WTC11 (cell line): Measurements from ENCODE around the gene SPATA13. TPM values are rescaled to one million over a fixed set of nuclear protein-coding genes. Genes with fewer than 3 reads are reported as not detected.

Experiments used
- ATAC-seq: fragments of 200-7000 bp; cut with Tn5 transposase; 2 replicates; pipeline ENCODE4 v1.10.0; 2021; ENCODE audit warnings: mild to moderate bottlenecking, moderate library complexity
- CTCF ChIA-PET: fragments of 300-600 bp; sonication (Branson Sonifier 250); formaldehyde crosslinking; loops from one replicate; lab custom pipeline; 2021; ENCODE audit warnings: antibody characterized with exemption; lab: Charles Lee
- POLR2A ChIA-PET: fragments of 350-600 bp; sonication (Branson Sonifier 250); formaldehyde crosslinking; loops from one replicate; lab custom pipeline; 2021; ENCODE audit warnings: antibody characterized with exemption; lab: Charles Lee
- DNase-seq: peaks from one replicate; pipeline ENCODE4 v3.0.0; 2021; ENCODE audit warnings: low spot score
- H3K27ac Mint-ChIP-seq: 2 replicates; pipeline ENCODE4 v1.8.0; 2021; ENCODE audit warnings: mixed read lengths
- H3K27me3 Mint-ChIP-seq: 2 replicates; pipeline ENCODE4 v1.8.0; 2021; ENCODE audit warnings: low read depth, mild to moderate bottlenecking, moderate library complexity, mixed read lengths
- H3K36me3 Mint-ChIP-seq: 2 replicates; pipeline ENCODE4 v1.8.0; 2021; ENCODE audit warnings: mixed read lengths
- H3K4me1 Mint-ChIP-seq: 2 replicates; pipeline ENCODE4 v1.8.0; 2022; ENCODE audit warnings: mixed read lengths
- H3K4me3 Mint-ChIP-seq: 2 replicates; pipeline ENCODE4 v1.8.0; 2021; ENCODE audit warnings: mild to moderate bottlenecking, moderate library complexity, mixed read lengths
- H3K9me3 Mint-ChIP-seq: 2 replicates; pipeline ENCODE4 v1.8.0; 2021; ENCODE audit warnings: mixed read lengths
- ATF1 ChIP-seq: sonication (generic); formaldehyde crosslinking; IDR thresholded peaks from 2 replicates; pipeline ENCODE4 v1.8.1; 2023; ENCODE audit warnings: mild to moderate bottlenecking, moderate library complexity, missing genetic modification reagents
- ATF6 ChIP-seq: sonication (generic); formaldehyde crosslinking; IDR thresholded peaks from 2 replicates; pipeline ENCODE4 v1.8.1; 2023; ENCODE audit warnings: mild to moderate bottlenecking, missing genetic modification reagents
- ELF4 ChIP-seq: sonication (generic); formaldehyde crosslinking; IDR thresholded peaks from 2 replicates; pipeline ENCODE4 v1.8.1; 2022; ENCODE audit warnings: low read depth, mild to moderate bottlenecking, moderate library complexity, missing genetic modification reagents
- ERG ChIP-seq: fragments of 250-450 bp; sonication (Bioruptor Pico); IDR thresholded peaks from 2 replicates; pipeline ENCODE4 v1.8.0; 2021; ENCODE audit warnings: mild to moderate bottlenecking
- FOXP1 ChIP-seq: sonication (generic); formaldehyde crosslinking; IDR thresholded peaks from 2 replicates; pipeline ENCODE4 v1.8.0; 2022; ENCODE audit warnings: missing genetic modification reagents, mild to moderate bottlenecking, moderate library complexity, borderline replicate concordance
- FOXP4 ChIP-seq: sonication (generic); formaldehyde crosslinking; IDR thresholded peaks from 2 replicates; pipeline ENCODE4 v1.8.0; 2022; ENCODE audit warnings: mild to moderate bottlenecking, missing genetic modification reagents
- JUN ChIP-seq: sonication (generic); formaldehyde crosslinking; IDR thresholded peaks from 2 replicates; pipeline ENCODE4 v1.8.0; 2023; ENCODE audit warnings: mild to moderate bottlenecking, missing genetic modification reagents
- MLX ChIP-seq: sonication (generic); formaldehyde crosslinking; IDR thresholded peaks from 2 replicates; pipeline ENCODE4 v1.8.1; 2023; ENCODE audit warnings: mild to moderate bottlenecking, missing genetic modification reagents, moderate library complexity
- MXD4 ChIP-seq: fragments of 250-450 bp; sonication (Bioruptor Pico); IDR thresholded peaks from 2 replicates; pipeline ENCODE4 v1.8.0; 2021; ENCODE audit warnings: mild to moderate bottlenecking, moderate library complexity, borderline replicate concordance
- RELA ChIP-seq: sonication (generic); formaldehyde crosslinking; IDR thresholded peaks from 2 replicates; pipeline ENCODE4 v1.8.1; 2022; ENCODE audit warnings: missing genetic modification reagents, mild to moderate bottlenecking, borderline replicate concordance
- ZNF396 ChIP-seq: fragments of 250-450 bp; sonication (Bioruptor Pico); IDR thresholded peaks from 2 replicates; pipeline ENCODE4 v1.8.0; 2021; ENCODE audit warnings: mild to moderate bottlenecking, moderate library complexity, borderline replicate concordance
- total RNA-seq: library from RNA; stranded (reverse); gene quantifications from 3 replicates; pipeline ENCODE4 v1.2.3, GENCODE V29; 2021
- TF ChIP-seq, protein P1 (sequence below): sonication (generic); formaldehyde crosslinking; IDR thresholded peaks from 2 replicates; pipeline ENCODE4 v1.8.1; 2022; ENCODE audit warnings: low read depth, missing genetic modification reagents, borderline replicate concordance
- TF ChIP-seq, protein P2 (sequence below): sonication (generic); formaldehyde crosslinking; conservative IDR thresholded peaks from 2 replicates; pipeline ENCODE4 v1.8.1; 2023; ENCODE audit warnings: mild to moderate bottlenecking, low read depth, missing genetic modification reagents, moderate library complexity

Gene SPATA13
- total RNA-seq, 1 experiment from 2014 or later: 29.0 TPM

GRCh38 chr13:24338721-24339120 is 178.2 kb downstream of the SPATA13 start:
- POLR2A ChIA-PET: no interaction called here
- no peak for ATAC-seq
- TF ChIP-seq MXD4 (CRISPR knock-in tag) (no peak), FOXP4 (no peak), ATF6 (CRISPR knock-in tag) (no peak), MLX (CRISPR knock-in tag) (no peak), FOXP1 (CRISPR knock-in tag) (no peak), JUN (CRISPR knock-in tag) (no peak), RELA (CRISPR knock-in tag) (no peak), ATF1 (no peak), ELF4 (CRISPR knock-in tag) (no peak), ZNF396 (no peak)
- TF ChIP-seq, protein P1, sequence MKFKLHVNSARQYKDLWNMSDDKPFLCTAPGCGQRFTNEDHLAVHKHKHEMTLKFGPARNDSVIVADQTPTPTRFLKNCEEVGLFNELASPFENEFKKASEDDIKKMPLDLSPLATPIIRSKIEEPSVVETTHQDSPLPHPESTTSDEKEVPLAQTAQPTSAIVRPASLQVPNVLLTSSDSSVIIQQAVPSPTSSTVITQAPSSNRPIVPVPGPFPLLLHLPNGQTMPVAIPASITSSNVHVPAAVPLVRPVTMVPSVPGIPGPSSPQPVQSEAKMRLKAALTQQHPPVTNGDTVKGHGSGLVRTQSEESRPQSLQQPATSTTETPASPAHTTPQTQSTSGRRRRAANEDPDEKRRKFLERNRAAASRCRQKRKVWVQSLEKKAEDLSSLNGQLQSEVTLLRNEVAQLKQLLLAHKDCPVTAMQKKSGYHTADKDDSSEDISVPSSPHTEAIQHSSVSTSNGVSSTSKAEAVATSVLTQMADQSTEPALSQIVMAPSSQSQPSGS (CRISPR knock-in tag): no peak
- TF ChIP-seq, protein P2, sequence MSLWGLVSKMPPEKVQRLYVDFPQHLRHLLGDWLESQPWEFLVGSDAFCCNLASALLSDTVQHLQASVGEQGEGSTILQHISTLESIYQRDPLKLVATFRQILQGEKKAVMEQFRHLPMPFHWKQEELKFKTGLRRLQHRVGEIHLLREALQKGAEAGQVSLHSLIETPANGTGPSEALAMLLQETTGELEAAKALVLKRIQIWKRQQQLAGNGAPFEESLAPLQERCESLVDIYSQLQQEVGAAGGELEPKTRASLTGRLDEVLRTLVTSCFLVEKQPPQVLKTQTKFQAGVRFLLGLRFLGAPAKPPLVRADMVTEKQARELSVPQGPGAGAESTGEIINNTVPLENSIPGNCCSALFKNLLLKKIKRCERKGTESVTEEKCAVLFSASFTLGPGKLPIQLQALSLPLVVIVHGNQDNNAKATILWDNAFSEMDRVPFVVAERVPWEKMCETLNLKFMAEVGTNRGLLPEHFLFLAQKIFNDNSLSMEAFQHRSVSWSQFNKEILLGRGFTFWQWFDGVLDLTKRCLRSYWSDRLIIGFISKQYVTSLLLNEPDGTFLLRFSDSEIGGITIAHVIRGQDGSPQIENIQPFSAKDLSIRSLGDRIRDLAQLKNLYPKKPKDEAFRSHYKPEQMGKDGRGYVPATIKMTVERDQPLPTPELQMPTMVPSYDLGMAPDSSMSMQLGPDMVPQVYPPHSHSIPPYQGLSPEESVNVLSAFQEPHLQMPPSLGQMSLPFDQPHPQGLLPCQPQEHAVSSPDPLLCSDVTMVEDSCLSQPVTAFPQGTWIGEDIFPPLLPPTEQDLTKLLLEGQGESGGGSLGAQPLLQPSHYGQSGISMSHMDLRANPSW (CRISPR knock-in tag): no peak
- TF ChIP-seq, all 79 proteins: peak for 0

DNA sequence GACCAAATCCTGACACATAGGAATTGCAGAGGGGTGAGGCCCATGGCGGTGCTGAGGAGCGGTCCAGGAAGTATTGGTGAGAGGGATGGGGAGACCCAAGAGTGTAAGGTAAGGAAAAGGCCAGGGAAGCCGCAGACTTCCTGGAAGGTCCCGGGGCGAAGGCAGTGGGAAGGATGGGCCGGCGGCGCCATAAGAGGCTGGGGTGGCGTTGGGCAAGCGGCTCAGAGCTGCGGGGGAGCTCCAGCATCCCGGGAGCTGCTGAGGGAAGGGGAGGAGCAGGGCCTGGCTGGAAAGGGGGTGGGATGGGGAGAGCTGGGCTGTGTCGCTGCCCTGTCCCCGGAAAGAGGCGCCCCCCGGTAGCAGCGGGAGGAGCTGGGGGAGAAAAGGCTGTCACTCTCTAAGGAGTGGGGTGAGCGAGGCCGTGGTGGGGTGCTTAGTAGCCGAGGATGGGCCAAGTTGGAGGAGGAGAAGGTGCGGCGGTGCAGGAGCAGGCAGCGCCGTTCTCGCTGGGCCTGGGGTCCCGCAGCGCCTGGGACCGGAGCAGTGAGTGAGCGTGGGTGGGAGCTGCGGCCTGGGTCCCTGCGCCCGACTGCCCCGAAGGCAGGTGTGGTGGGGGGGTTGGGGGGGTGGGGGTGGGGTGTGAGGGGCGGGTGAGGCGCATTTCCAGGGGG is 179.6 kb downstream of the SPATA13 start:
- POLR2A ChIA-PET: no interaction called here
- peaks cover 21% of the 10 kb centered on the region for H3K9me3 Mint-ChIP-seq
- H3K36me3 Mint-ChIP-seq: no peaks in the 10 kb centered on the region
- no peak for DNase-seq
- no peak for TF ChIP-seq ERG
- TF ChIP-seq MXD4 (CRISPR knock-in tag): no peak
- no peak for ATAC-seq
- H3K27me3 Mint-ChIP-seq: no peaks in the 10 kb centered on the region; the same call in 1 of the 2 replicates
- no peak overlapping the region for H3K4me3 Mint-ChIP-seq
- H3K27ac Mint-ChIP-seq: no peak overlapping the region
- H3K4me1 Mint-ChIP-seq: no peaks in the 10 kb centered on the region
- CTCF ChIA-PET: no interaction called here

More at GRCh38 chr13:24338721-24339120, 178.2 kb downstream of the SPATA13 start:
- Mint-ChIP-seq H3K9me3 (peaks cover 21% of the 10 kb centered on the region), H3K27ac (no peak overlapping the region), H3K4me3 (no peak overlapping the region), H3K27me3 (no peaks in the 10 kb centered on the region; the same call in 1 of the 2 replicates), H3K4me1 (no peaks in the 10 kb centered on the region), H3K36me3 (no peaks in the 10 kb centered on the region)
- CTCF ChIA-PET: no interaction called here
- DNase-seq: no peak
